Measurements from ENCODE around the gene GOLGA8K.
"Not testable (repeated sequence)": the region's sequence is repeated elsewhere in the genome, so short reads cannot be mapped to it uniquely, and the experiment has no call there.

GRCh38 chr15:32427635-32428034, 24.5 kb upstream of the GOLGA8K start:
- not testable (repeated sequence) for TF ChIP-seq EZH2phosphoT487 (IDR thresholded peaks at IDR 0.05; ENCODE audit: insufficient read depth, low read depth); EZH2 (IDR thresholded peaks at IDR 0.05; ENCODE audit: insufficient read depth, poor library complexity, severe bottlenecking)

Measured in GM23248 (cell line).